Mesendoderm (in vitro differentiated cells): ENCODE results near the gene RERE.
A peak's percentile ranks its signal among the peaks of the same experiment; 100 is the strongest.

Experiments
- DNase-seq: peaks from one replicate; pipeline ENCODE4 v3.0.0; 2013
- H2AK5ac ChIP-seq: 2 replicates; pipeline ENCODE4 v1.6.1; 2013; ENCODE audit warnings: low read length, inconsistent platforms
- H2BK120ac ChIP-seq: 2 replicates; pipeline ENCODE4 v1.6.1; 2013; ENCODE audit warnings: low read depth, mild to moderate bottlenecking, low read length, moderate library complexity, mixed read lengths
- H2BK15ac ChIP-seq: replicated peaks from 2 replicates; pipeline ENCODE4 v1.6.1; 2013; ENCODE audit warnings: low read depth, mild to moderate bottlenecking, moderate library complexity
- H2BK5ac ChIP-seq: 2 replicates; pipeline ENCODE4 v1.6.1; 2013; ENCODE audit warnings: low read length, inconsistent platforms
- H3K18ac ChIP-seq: 2 replicates; pipeline ENCODE4 v1.6.1; 2013; ENCODE audit warnings: mild to moderate bottlenecking, low read length, mixed read lengths
- H3K23ac ChIP-seq: one replicate; pipeline ENCODE4 v1.6.1; 2013; ENCODE audit warnings: low read length
- H3K27ac ChIP-seq: 2 replicates; pipeline ENCODE4 v1.5.1; 2013; ENCODE audit warnings: low read depth, mild to moderate bottlenecking, inconsistent platforms, low read length, moderate library complexity
- H3K27me3 ChIP-seq: 2 replicates; pipeline ENCODE4 v1.6.1; 2013; ENCODE audit warnings: low read length, control low read depth, mild to moderate bottlenecking, inconsistent platforms; ENCODE audit not compliant: insufficient read depth, poor library complexity
- H3K36me3 ChIP-seq: 2 replicates; pipeline ENCODE4 v1.6.1; 2013; ENCODE audit warnings: low read length, inconsistent platforms; ENCODE audit not compliant: control insufficient read depth, insufficient read depth
- H3K4ac ChIP-seq: one replicate; pipeline ENCODE4 v1.6.1; 2013; ENCODE audit warnings: low read depth, mild to moderate bottlenecking, low read length, moderate library complexity
- H3K4me1 ChIP-seq: 2 replicates; pipeline ENCODE4 v1.6.1; 2013; ENCODE audit warnings: low read depth, low read length, inconsistent platforms; ENCODE audit not compliant: control insufficient read depth
- H3K4me2 ChIP-seq: 2 replicates; pipeline ENCODE4 v1.6.1; 2013; ENCODE audit warnings: low read length
- H3K4me3 ChIP-seq: 2 replicates; pipeline ENCODE4 v1.5.1; 2013; ENCODE audit warnings: mild to moderate bottlenecking, low read length
- H3K56ac ChIP-seq: one replicate; pipeline ENCODE4 v1.6.1; 2013; ENCODE audit warnings: low read length
- H3K79me1 ChIP-seq: 2 replicates; pipeline ENCODE4 v1.6.1; 2013; ENCODE audit warnings: low read length, inconsistent platforms
- H3K79me2 ChIP-seq: 2 replicates; pipeline ENCODE4 v1.6.1; 2013; ENCODE audit warnings: mild to moderate bottlenecking, low read length; ENCODE audit not compliant: control insufficient read depth, insufficient read depth
- H3K9ac ChIP-seq: 2 replicates; pipeline ENCODE4 v1.6.1; 2013; ENCODE audit warnings: low read length, inconsistent platforms
- H4K5ac ChIP-seq: one replicate; pipeline ENCODE4 v1.6.1; 2013; ENCODE audit warnings: low read length
- H4K8ac ChIP-seq: one replicate; pipeline ENCODE4 v1.6.1; 2013; ENCODE audit warnings: low read depth, mild to moderate bottlenecking, control low read depth, low read length, moderate library complexity
- WGBS: extraction: QIAGEN DNeasy Blood & Tissue Kit; methylation state at CpG from one replicate; pipeline ENCODE4 v1.1.7; 2013; ENCODE audit warnings: low lambda C conversion rate, missing lambda C conversion rate; ENCODE audit not compliant: insufficient coverage; ENCODE audit errors: extremely low coverage; 5-methylcytosine and 5-hydroxymethylcytosine counted together

RERE gene

DNA sequence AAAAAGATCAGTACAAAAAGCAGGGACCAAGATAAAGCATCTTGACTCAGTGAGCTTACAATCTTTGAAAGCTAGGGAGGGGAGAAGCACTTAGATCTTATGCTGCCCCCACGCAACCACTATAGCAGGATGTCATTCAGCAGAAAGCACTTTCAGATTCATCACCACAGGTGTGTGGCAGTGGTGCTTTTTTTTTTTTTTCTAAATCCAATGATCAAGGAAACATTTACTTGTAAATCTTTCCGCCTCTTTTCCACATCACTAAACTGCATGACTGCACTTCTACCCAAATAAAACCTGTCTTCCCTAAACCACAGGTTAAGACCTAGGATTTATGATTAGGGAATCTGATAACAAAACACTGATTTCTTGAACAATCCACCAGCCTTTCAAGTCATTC lies 344.8 kb downstream of the RERE start:
- Histone ChIP-seq H3K4me3 (no peak overlapping the region), H3K4ac (no peak overlapping the region), H2BK15ac (no peak overlapping the region), H3K79me1 (peaks cover 8% of the 10 kb centered on the region), H3K4me2 (no peak overlapping the region), H2BK5ac (no peak overlapping the region), H3K56ac (no peak overlapping the region), H3K9ac (no peak overlapping the region), H3K23ac (no peak overlapping the region), H3K4me1 (no peaks in the 10 kb centered on the region), H3K27me3 (no peaks in the 10 kb centered on the region), H3K36me3 (no peaks in the 10 kb centered on the region), H4K8ac (no peak overlapping the region), H2BK120ac (no peak overlapping the region), H3K18ac (no peak overlapping the region), H3K27ac (no peak overlapping the region), H4K5ac (no peak overlapping the region), H2AK5ac (no peak overlapping the region), H3K79me2 (no peaks in the 10 kb centered on the region)
- DNase-seq = no peak
- WGBS = no CpG with 5 or more reads among the region's 2 CpGs

DNA sequence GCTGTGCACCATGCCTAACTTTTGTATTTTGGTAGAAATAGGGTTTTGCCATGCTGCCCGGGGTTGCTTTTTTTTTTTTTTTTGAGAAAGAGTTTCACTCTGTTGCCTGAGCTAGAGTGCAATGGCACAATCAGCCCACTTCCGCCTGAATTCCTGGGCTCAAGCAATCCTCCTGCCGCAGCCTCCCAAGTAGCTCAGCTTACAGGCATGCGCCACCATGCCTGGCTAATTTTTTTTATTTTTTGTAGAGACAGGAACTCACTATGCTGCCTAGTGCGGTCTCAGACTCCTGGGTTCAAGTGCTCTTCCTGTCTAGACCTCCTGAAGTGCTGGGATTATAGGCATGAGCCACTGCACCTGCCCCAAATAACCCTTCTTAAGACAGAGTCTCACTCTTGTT lies 346.0 kb downstream of the RERE start:
- H4K8ac ChIP-seq = no peak overlapping the region
- H3K9ac ChIP-seq = no peak overlapping the region
- H3K79me2 ChIP-seq = no peaks in the 10 kb centered on the region
- H3K79me1 ChIP-seq = peaks cover 12% of the 10 kb centered on the region
- no peak overlapping the region for H2BK5ac ChIP-seq
- no peak overlapping the region for H3K18ac ChIP-seq
- no peak for DNase-seq
- no peak overlapping the region for H2AK5ac ChIP-seq
- H3K4me1 ChIP-seq = peaks cover 2% of the 10 kb centered on the region
- H3K27ac ChIP-seq = no peak overlapping the region
- no peaks in the 10 kb centered on the region for H3K36me3 ChIP-seq
- no peaks in the 10 kb centered on the region for H3K27me3 ChIP-seq
- no peak overlapping the region for H3K23ac ChIP-seq
- no peak overlapping the region for H3K4me3 ChIP-seq
- no peak overlapping the region for H3K4ac ChIP-seq
- no CpG with 5 or more reads among the region's 5 CpGs for WGBS
- H4K5ac ChIP-seq = no peak overlapping the region
- no peak overlapping the region for H2BK120ac ChIP-seq
- H3K4me2 ChIP-seq = no peak overlapping the region
- H2BK15ac ChIP-seq = no peak overlapping the region
- no peak overlapping the region for H3K56ac ChIP-seq

DNA sequence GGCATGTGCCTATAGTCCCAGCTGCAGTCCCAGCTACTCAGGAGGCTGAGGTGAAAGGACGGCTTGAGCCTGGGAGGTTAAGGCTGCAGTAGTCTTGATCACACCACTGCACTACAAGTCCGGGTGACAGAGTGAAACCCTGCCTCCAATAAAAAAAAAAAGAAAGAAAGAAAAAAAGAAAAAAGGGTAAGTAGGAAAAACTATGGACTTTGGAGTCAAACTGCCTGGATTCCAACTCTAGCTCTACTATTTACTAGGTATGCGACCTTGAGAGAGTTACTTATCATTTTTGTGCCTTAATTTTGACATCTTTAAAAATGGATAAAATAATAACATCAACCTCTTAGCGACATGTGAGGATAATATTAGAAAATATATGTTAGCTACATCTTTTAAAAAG lies 348.7 kb downstream of the RERE start:
- Histone ChIP-seq H3K18ac (no peak overlapping the region), H3K27ac (no peak overlapping the region), H3K9ac (no peak overlapping the region), H3K79me1 (peaks cover 13% of the 10 kb centered on the region), H3K4ac (no peak overlapping the region), H2BK15ac (no peak overlapping the region), H3K4me1 (peaks cover 8% of the 10 kb centered on the region), H3K79me2 (no peaks in the 10 kb centered on the region), H4K5ac (no peak overlapping the region), H2AK5ac (no peak overlapping the region), H3K56ac (no peak overlapping the region), H3K27me3 (no peaks in the 10 kb centered on the region), H3K23ac (no peak overlapping the region), H4K8ac (no peak overlapping the region), H2BK120ac (no peak overlapping the region), H3K36me3 (no peaks in the 10 kb centered on the region), H3K4me3 (no peak overlapping the region), H2BK5ac (no peak overlapping the region), H3K4me2 (no peak overlapping the region)
- DNase-seq = no peak
- no CpG with 5 or more reads among the region's 4 CpGs for WGBS

DNA sequence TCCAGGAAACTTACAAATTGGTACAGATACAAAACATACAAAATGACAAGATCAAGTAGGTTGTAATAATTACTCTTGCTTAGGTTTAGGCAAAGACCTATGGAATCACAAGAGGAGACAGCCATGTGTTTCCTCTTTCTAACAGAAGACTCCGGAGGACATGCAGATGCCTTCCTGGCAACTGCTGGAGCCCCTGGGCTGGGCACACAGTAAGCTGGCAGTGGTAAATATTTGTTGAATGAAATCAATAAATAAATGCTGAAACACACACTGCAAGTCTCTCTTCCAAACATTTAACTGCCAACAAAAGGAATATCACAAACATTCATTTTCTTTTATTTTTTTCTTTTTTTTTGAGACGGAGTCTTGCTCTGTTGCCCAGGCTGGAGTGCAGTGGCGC lies 350.1 kb downstream of the RERE start:
- H2AK5ac ChIP-seq = no peak overlapping the region
- H3K27ac ChIP-seq = no peak overlapping the region
- H2BK15ac ChIP-seq = no peak overlapping the region
- H3K18ac ChIP-seq = no peak overlapping the region
- DNase-seq = no peak
- no peak overlapping the region for H3K23ac ChIP-seq
- WGBS = no CpG with 5 or more reads among the region's 3 CpGs
- H3K56ac ChIP-seq = no peak overlapping the region
- H3K4ac ChIP-seq = no peak overlapping the region
- H3K4me2 ChIP-seq = no peak overlapping the region
- H3K36me3 ChIP-seq = no peaks in the 10 kb centered on the region
- no peak overlapping the region for H3K4me3 ChIP-seq
- H2BK120ac ChIP-seq = no peak overlapping the region
- no peak overlapping the region for H4K5ac ChIP-seq
- peaks cover 7% of the 10 kb centered on the region for H3K79me1 ChIP-seq
- no peak overlapping the region for H3K9ac ChIP-seq
- peaks cover 10% of the 10 kb centered on the region for H3K4me1 ChIP-seq
- no peaks in the 10 kb centered on the region for H3K79me2 ChIP-seq
- H2BK5ac ChIP-seq = no peak overlapping the region
- H4K8ac ChIP-seq = no peak overlapping the region
- no peaks in the 10 kb centered on the region for H3K27me3 ChIP-seq

DNA sequence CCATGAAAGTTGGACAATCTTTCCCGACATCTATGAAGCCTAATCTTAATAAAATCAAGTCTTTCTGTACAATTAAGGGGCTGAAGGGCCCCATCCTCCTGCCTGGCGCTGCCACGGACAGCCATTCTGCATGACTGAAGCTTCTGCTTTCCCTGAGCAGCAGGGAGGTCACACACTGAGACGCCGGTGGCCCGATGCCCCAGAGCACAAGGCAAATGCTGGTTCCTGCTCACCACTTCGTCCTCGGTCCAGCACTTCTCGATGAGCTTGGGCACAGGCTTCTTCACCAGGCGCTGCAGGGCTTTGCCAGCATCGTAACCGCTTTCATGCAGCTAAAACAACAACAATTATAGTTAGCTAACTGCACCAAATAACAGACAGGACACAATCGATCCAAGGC lies 351.7 kb downstream of the RERE start:
- Histone ChIP-seq H3K56ac (no peak overlapping the region), H3K4me1 (peaks cover 19% of the 10 kb centered on the region), H3K18ac (no peak overlapping the region), H3K36me3 (no peaks in the 10 kb centered on the region), H2AK5ac (no peak overlapping the region), H4K8ac (no peak overlapping the region), H2BK120ac (no peak overlapping the region), H3K4me2 (no peak overlapping the region), H3K23ac (no peak overlapping the region), H3K9ac (no peak overlapping the region), H2BK15ac (no peak overlapping the region), H4K5ac (no peak overlapping the region), H3K79me1 (peaks cover 7% of the 10 kb centered on the region), H3K79me2 (no peaks in the 10 kb centered on the region), H3K4ac (no peak overlapping the region), H3K4me3 (no peak overlapping the region), H3K27me3 (no peaks in the 10 kb centered on the region), H2BK5ac (no peak overlapping the region), H3K27ac (no peak overlapping the region)
- DNase-seq = no peak
- no CpG with 5 or more reads among the region's 13 CpGs for WGBS

DNA sequence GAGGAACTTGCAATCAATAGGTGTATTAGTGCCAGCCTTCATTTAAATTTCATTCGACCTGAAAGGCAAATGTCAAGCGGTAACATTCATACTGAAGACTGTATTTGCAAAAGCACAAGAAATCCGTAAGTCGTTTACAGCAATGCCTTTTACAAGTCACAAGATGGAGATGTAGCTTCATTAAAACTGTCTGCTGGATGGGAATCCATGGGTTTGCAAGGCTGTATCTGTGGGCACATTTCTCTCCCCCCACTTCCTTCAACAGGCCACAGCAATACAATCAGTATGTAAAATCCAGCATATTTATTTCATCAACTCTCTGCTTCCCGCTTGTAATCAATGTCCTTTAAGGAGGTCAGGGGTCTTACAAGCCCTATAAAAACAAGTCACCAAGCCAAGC lies 352.4 kb downstream of the RERE start:
- Histone ChIP-seq H3K23ac (no peak overlapping the region), H4K8ac (no peak overlapping the region), H3K79me1 (peaks cover 7% of the 10 kb centered on the region), H3K18ac (no peak overlapping the region), H3K4me2 (no peak overlapping the region), H3K27ac (no peak overlapping the region), H3K27me3 (no peaks in the 10 kb centered on the region), H4K5ac (no peak overlapping the region), H3K56ac (no peak overlapping the region), H3K4ac (no peak overlapping the region), H3K9ac (no peak overlapping the region), H2BK120ac (no peak overlapping the region), H3K79me2 (no peaks in the 10 kb centered on the region), H3K36me3 (no peaks in the 10 kb centered on the region), H2BK5ac (no peak overlapping the region), H3K4me1 (peaks cover 21% of the 10 kb centered on the region), H2BK15ac (no peak overlapping the region), H3K4me3 (no peak overlapping the region), H2AK5ac (no peak overlapping the region)
- DNase-seq = peak; percentile 57
- WGBS = no CpG with 5 or more reads among the region's 5 CpGs
